Activated naive CD8-positive, alpha-beta T cell (primary cell): ENCODE measurements around the gene PPM1A.

Experiments used
- H3K27ac Mint-ChIP-seq: one replicate; pipeline ENCODE4 v1.8.0; 2021; ENCODE audit warnings: mixed read lengths
- H3K27me3 Mint-ChIP-seq: one replicate; pipeline ENCODE4 v1.8.0; 2021; ENCODE audit warnings: mixed read lengths
- H3K36me3 Mint-ChIP-seq: one replicate; pipeline ENCODE4 v1.8.0; 2021; ENCODE audit warnings: mixed read lengths
- H3K4me1 Mint-ChIP-seq: one replicate; pipeline ENCODE4 v1.8.0; 2021; ENCODE audit warnings: low read depth, mixed read lengths
- H3K4me3 Mint-ChIP-seq: one replicate; pipeline ENCODE4 v1.8.0; 2021; ENCODE audit warnings: mild to moderate bottlenecking, mixed read lengths
- H3K9me3 Mint-ChIP-seq: one replicate; pipeline ENCODE4 v1.8.0; 2021; ENCODE audit warnings: low read depth, mixed read lengths

Gene PPM1A

GRCh38 chr14:60343571-60344071 is 94.6 kb downstream of the PPM1A start:
- Mint-ChIP-seq H3K4me1 (no peaks in the 10 kb centered on the region), H3K9me3 (no peaks in the 10 kb centered on the region), H3K27ac (no peak overlapping the region), H3K36me3 (no peaks in the 10 kb centered on the region), H3K27me3 (peaks cover 2% of the 10 kb centered on the region), H3K4me3 (no peak overlapping the region)

DNA sequence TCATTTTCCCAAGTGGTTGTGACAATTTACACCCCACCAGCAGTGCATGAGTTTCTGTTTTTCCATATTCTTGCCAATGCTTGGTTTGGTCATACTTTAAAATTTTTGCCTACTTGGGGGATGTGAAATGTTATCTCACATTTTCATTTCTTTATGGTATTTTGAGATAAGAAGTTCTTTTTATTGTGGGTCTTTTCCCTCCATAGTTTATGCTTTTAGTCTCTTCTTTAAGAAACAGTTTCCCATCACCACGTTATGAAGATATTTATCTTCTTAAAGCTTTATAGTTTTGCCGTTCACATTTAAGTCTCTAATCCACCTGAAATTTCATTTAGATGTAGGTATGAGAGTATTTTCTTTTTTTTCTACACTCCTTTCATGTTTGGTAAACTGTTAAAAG is 95.7 kb downstream of the PPM1A start:
- no peaks in the 10 kb centered on the region for H3K4me1 Mint-ChIP-seq
- H3K27me3 Mint-ChIP-seq = no peaks in the 10 kb centered on the region
- no peak overlapping the region for H3K4me3 Mint-ChIP-seq
- H3K9me3 Mint-ChIP-seq = no peaks in the 10 kb centered on the region
- H3K27ac Mint-ChIP-seq = no peak overlapping the region
- no peaks in the 10 kb centered on the region for H3K36me3 Mint-ChIP-seq

- H3K36me3 Mint-ChIP-seq = no peaks in the 10 kb centered on the region
- H3K9me3 Mint-ChIP-seq = no peaks in the 10 kb centered on the region
- no peak overlapping the region for H3K4me3 Mint-ChIP-seq
- H3K4me1 Mint-ChIP-seq = no peaks in the 10 kb centered on the region
- H3K27me3 Mint-ChIP-seq = no peaks in the 10 kb centered on the region
- H3K27ac Mint-ChIP-seq = no peak overlapping the region
Observed at GRCh38 chr14:60346706-60347105, 97.7 kb downstream of the PPM1A start.

DNA sequence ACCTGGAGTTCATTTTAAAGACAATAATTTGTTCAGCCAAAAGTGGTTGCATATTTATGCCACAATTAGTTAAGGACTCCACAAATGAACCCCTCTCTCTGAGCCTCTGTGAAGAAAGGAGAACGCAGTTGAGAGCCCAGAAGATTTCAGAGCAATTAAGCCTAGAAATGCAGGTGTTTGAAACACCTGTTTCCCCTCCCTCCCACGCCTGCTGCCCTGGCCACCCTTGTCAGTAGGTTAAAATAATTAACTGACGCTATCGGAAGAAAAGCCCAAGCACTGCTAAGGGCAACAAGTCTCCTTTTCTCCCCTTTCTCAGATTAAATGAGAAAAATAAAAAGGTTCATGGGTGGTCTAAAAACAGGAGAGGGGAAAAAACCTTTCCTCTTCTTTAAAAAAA is 99.2 kb downstream of the PPM1A start:
- no peaks in the 10 kb centered on the region for H3K4me1 Mint-ChIP-seq
- no peak overlapping the region for H3K27ac Mint-ChIP-seq
- no peak overlapping the region for H3K4me3 Mint-ChIP-seq

More for the DNA sequence above, 99.2 kb downstream of the PPM1A start:
- H3K36me3 Mint-ChIP-seq = no peaks in the 10 kb centered on the region
- H3K9me3 Mint-ChIP-seq = no peaks in the 10 kb centered on the region
- H3K27me3 Mint-ChIP-seq = no peaks in the 10 kb centered on the region
